ENCODE measurements around the gene MYEOV. TPM values are rescaled to one million over a fixed set of nuclear protein-coding genes. Genes with fewer than 3 reads are reported as not detected.

Gene MYEOV
- polyA plus RNA-seq, 1 donor (not counting 4 experiments of a cell fraction or from before 2014, with no cell fraction given) = 1.4 TPM

DNA sequence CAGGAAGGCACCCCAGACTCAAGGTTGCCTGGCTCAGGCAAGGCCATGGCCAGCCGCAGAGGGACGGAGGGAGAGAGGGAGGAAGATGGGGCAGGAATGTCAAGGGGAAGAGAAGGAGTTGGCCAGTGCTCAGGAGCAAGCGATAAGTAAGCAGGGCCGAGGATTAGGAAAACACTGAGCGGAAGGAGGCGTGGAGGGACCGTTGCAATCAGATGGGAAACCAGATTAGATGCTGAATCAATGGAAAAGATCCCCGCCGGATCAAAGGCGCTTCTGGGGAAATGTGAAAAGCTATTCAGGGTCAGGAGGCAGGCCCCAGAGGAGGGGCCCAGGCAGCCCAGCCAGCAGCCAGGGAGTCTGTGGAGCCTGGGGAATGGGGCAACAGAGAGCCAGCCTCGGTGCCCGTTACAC, 26.6 kb upstream of the MYEOV start:
- Histone ChIP-seq H3K9me1 (ENCODE audit: control insufficient read depth, extremely low read depth, insufficient read depth, low read length) (no peaks in the 10 kb centered on the region), H3K27me3 (ENCODE audit: control insufficient read depth, extremely low read depth, insufficient read depth, low read length) (peaks cover 7% of the 10 kb centered on the region), H3K4me3 (ENCODE audit: control insufficient read depth in 2 of 3, extremely low read depth in 1 of 3, insufficient read depth in 2 of 3, low read depth in 1 of 3, low read length in 3 of 3) (no peak overlapping the region), H3K9me3 (ENCODE audit: control insufficient read depth, low read depth, low read length) (no peaks in the 10 kb centered on the region), H3K9ac (ENCODE audit: control insufficient read depth, extremely low read depth, insufficient read depth, low read length) (no peak overlapping the region), H3K36me3 (ENCODE audit: control insufficient read depth in 2 of 2, extremely low read depth in 1 of 2, insufficient read depth in 2 of 2, low read length in 2 of 2) (no peaks in the 10 kb centered on the region), H3K27ac (ENCODE audit: control insufficient read depth, insufficient read depth, low read length) (no peak overlapping the region), H3K79me2 (ENCODE audit: control insufficient read depth, insufficient read depth, low read length) (no peaks in the 10 kb centered on the region), H3K4me2 (ENCODE audit: control insufficient read depth, extremely low read depth, insufficient read depth, low read depth, low read length) (no peak overlapping the region), H2AFZ (ENCODE audit: control insufficient read depth, low read length) (no peak overlapping the region), H3K4me1 (ENCODE audit: control insufficient read depth, extremely low read depth, insufficient read depth, low read length) (no peaks in the 10 kb centered on the region), H4K20me1 (ENCODE audit: control insufficient read depth, extremely low read depth, insufficient read depth, low read length) (no peaks in the 10 kb centered on the region)
- TF ChIP-seq CTCF (optimal IDR thresholded peaks at IDR 0.05 in 1 of 3, IDR thresholded peaks at IDR 0.05 in 1 of 3, conservative IDR thresholded peaks at IDR 0.05 in 1 of 3; ENCODE audit: extremely low read depth in 1 of 3, insufficient read depth in 2 of 3, low read length in 3 of 3) (no peak), EZH2 (IDR thresholded peaks at IDR 0.05; ENCODE audit: low read length) (no peak)
- dilution Hi-C loops (cut with MboI; ENCODE audit: extremely low pct_ligation_motif_present, low sequenced_read_pairs) = no loop called here
- no peak for FAIRE-seq
- DNase-seq (ENCODE audit: low read depth, low spot score) = no peak

DNA sequence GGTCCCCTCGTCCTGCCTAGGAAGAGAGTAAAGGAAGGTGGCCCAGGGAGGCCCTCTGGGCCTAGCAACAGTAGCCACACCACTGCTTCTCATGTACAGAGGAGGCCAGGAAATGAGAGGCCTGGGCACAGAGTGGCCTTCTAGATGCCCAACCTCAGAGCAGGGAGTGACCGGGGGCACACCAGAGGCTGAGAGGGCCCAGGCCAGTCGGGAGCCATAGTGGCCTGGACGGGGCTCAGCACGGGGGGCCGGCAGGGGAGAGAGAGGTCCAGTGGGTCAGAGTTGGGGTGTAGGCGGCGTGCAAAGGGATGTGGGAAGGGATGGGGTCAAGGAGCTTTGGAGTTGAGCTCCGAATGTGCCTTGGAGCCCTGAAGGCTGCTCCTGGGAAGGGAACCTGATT, 25.0 kb upstream of the MYEOV start:
- Histone ChIP-seq H3K9ac (ENCODE audit: control insufficient read depth, extremely low read depth, insufficient read depth, low read length) (no peak overlapping the region), H3K9me1 (ENCODE audit: control insufficient read depth, extremely low read depth, insufficient read depth, low read length) (no peaks in the 10 kb centered on the region), H3K4me2 (ENCODE audit: control insufficient read depth, extremely low read depth, insufficient read depth, low read depth, low read length) (no peak overlapping the region), H3K4me1 (ENCODE audit: control insufficient read depth, extremely low read depth, insufficient read depth, low read length) (no peaks in the 10 kb centered on the region), H3K4me3 (ENCODE audit: control insufficient read depth in 2 of 3, extremely low read depth in 1 of 3, insufficient read depth in 2 of 3, low read depth in 1 of 3, low read length in 3 of 3) (no peak overlapping the region), H3K79me2 (ENCODE audit: control insufficient read depth, insufficient read depth, low read length) (no peaks in the 10 kb centered on the region), H3K9me3 (ENCODE audit: control insufficient read depth, low read depth, low read length) (no peaks in the 10 kb centered on the region), H4K20me1 (ENCODE audit: control insufficient read depth, extremely low read depth, insufficient read depth, low read length) (no peaks in the 10 kb centered on the region), H3K27ac (ENCODE audit: control insufficient read depth, insufficient read depth, low read length) (no peak overlapping the region), H3K36me3 (ENCODE audit: control insufficient read depth in 2 of 2, extremely low read depth in 1 of 2, insufficient read depth in 2 of 2, low read length in 2 of 2) (no peaks in the 10 kb centered on the region), H3K27me3 (ENCODE audit: control insufficient read depth, extremely low read depth, insufficient read depth, low read length) (peaks cover 20% of the 10 kb centered on the region), H2AFZ (ENCODE audit: control insufficient read depth, low read length) (no peak overlapping the region)
- TF ChIP-seq CTCF (optimal IDR thresholded peaks at IDR 0.05 in 1 of 3, IDR thresholded peaks at IDR 0.05 in 1 of 3, conservative IDR thresholded peaks at IDR 0.05 in 1 of 3; ENCODE audit: extremely low read depth in 1 of 3, insufficient read depth in 2 of 3, low read length in 3 of 3) (no peak), EZH2 (IDR thresholded peaks at IDR 0.05; ENCODE audit: low read length) (no peak)
- FAIRE-seq (no peak), DNase-seq (ENCODE audit: low read depth, low spot score) (no peak)
- dilution Hi-C loops (cut with MboI; ENCODE audit: extremely low pct_ligation_motif_present, low sequenced_read_pairs) = no loop called here

All from keratinocyte (primary cell).